HL-60 (cell line): ENCODE data around the gene DIO2.

Experiments used
- DNase-seq, 2 experiments: peaks; one replicate each; pipeline ENCODE4 v3.0.0-alpha.2; 2010 to 2020; ENCODE audit warnings: low read depth in 1 of 2, low spot score in 1 of 2
- H3K27ac ChIP-seq: fragments of 250-450 bp; sonication (Bioruptor Pico); replicated peaks from 2 replicates; pipeline ENCODE4 v1.5.1; 2020; ENCODE audit warnings: mild to moderate bottlenecking, moderate library complexity
- H3K27me3 ChIP-seq: fragments of 250-450 bp; sonication (Bioruptor Pico); 2 replicates; pipeline ENCODE4 v1.5.1; 2021; ENCODE audit warnings: mild to moderate bottlenecking, moderate library complexity; ENCODE audit not compliant: insufficient read depth, poor library complexity, severe bottlenecking
- H3K4me3 ChIP-seq: replicated peaks from 2 replicates; pipeline ENCODE4 v1.5.1; 2011; ENCODE audit warnings: mild to moderate bottlenecking, control low read depth, low read length; ENCODE audit not compliant: insufficient read depth
- GABPA ChIP-seq: IDR thresholded peaks from 2 replicates; pipeline ENCODE4 v1.6.1; 2012; ENCODE audit warnings: low read depth
- POLR2AphosphoS5 ChIP-seq: IDR thresholded peaks from 2 replicates; pipeline ENCODE4 v1.6.1; 2012; ENCODE audit warnings: low read depth
- SPI1 ChIP-seq: IDR thresholded peaks from 2 replicates; pipeline ENCODE4 v1.6.1; 2012; ENCODE audit warnings: low read depth, mild to moderate bottlenecking, borderline replicate concordance
- TF ChIP-seq, protein P1 (sequence below): IDR thresholded peaks from one replicate; pipeline ENCODE4 v1.5.1; 2011; ENCODE audit warnings: low read length, control low read depth, inconsistent platforms; ENCODE audit not compliant: insufficient read depth
- TF ChIP-seq, protein P2 (sequence below): IDR thresholded peaks from 2 replicates; pipeline ENCODE4 v1.6.1; 2012; ENCODE audit warnings: low read depth; ENCODE audit not compliant: insufficient replicate concordance

Gene DIO2

DNA sequence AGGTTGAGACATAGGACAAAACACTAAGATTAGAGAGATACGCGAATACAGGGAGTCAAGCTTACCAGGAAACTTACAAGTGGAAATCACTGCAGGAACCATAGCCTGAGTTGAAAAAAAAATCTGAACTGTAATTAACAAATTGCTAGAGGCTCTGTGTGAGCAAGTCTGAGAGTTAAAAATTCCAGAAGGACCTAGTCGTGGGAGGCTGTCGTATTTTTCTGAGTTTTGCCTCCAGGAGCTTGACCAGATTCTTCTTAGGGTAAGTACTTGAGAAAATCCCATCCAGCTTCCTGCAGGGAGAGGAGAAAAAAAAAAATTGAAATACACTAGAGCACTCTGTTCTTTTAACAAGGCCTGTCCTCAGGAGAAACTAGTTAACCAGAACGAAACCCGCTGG is 22.7 kb downstream of the DIO2 start:
- no peak overlapping the region for H3K27ac ChIP-seq
- TF ChIP-seq, protein P1, sequence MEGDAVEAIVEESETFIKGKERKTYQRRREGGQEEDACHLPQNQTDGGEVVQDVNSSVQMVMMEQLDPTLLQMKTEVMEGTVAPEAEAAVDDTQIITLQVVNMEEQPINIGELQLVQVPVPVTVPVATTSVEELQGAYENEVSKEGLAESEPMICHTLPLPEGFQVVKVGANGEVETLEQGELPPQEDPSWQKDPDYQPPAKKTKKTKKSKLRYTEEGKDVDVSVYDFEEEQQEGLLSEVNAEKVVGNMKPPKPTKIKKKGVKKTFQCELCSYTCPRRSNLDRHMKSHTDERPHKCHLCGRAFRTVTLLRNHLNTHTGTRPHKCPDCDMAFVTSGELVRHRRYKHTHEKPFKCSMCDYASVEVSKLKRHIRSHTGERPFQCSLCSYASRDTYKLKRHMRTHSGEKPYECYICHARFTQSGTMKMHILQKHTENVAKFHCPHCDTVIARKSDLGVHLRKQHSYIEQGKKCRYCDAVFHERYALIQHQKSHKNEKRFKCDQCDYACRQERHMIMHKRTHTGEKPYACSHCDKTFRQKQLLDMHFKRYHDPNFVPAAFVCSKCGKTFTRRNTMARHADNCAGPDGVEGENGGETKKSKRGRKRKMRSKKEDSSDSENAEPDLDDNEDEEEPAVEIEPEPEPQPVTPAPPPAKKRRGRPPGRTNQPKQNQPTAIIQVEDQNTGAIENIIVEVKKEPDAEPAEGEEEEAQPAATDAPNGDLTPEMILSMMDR: no peak
- TF ChIP-seq SPI1 (no peak), POLR2AphosphoS5 (no peak), GABPA (no peak)
- TF ChIP-seq, protein P2, sequence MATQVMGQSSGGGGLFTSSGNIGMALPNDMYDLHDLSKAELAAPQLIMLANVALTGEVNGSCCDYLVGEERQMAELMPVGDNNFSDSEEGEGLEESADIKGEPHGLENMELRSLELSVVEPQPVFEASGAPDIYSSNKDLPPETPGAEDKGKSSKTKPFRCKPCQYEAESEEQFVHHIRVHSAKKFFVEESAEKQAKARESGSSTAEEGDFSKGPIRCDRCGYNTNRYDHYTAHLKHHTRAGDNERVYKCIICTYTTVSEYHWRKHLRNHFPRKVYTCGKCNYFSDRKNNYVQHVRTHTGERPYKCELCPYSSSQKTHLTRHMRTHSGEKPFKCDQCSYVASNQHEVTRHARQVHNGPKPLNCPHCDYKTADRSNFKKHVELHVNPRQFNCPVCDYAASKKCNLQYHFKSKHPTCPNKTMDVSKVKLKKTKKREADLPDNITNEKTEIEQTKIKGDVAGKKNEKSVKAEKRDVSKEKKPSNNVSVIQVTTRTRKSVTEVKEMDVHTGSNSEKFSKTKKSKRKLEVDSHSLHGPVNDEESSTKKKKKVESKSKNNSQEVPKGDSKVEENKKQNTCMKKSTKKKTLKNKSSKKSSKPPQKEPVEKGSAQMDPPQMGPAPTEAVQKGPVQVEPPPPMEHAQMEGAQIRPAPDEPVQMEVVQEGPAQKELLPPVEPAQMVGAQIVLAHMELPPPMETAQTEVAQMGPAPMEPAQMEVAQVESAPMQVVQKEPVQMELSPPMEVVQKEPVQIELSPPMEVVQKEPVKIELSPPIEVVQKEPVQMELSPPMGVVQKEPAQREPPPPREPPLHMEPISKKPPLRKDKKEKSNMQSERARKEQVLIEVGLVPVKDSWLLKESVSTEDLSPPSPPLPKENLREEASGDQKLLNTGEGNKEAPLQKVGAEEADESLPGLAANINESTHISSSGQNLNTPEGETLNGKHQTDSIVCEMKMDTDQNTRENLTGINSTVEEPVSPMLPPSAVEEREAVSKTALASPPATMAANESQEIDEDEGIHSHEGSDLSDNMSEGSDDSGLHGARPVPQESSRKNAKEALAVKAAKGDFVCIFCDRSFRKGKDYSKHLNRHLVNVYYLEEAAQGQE: no peak
- H3K27me3 ChIP-seq: no peaks in the 10 kb centered on the region
- no peak overlapping the region for H3K4me3 ChIP-seq
- no peak for DNase-seq

DNA sequence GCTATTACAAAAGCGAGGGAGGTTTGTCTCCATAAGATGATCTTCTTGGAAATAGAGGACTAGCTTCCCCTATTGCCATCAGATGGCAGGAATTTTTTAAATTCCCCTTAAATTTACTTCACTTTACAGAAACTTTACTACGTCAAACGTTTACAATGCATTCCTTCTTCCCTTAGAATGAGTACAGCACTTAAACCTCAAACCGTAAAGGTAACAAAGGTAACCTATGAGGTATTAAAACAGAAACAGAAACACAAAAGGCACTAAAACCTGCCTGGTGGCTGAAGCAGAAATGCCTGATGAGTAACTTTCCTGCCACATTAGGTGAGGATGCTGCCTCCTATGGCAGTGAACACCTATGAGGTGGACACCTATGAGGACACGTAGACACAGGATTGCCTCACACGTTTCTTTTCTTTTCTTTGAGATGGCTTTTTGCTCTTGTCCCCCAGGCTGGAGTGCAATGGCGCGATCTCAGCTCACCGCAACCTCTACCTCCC is 25.0 kb downstream of the DIO2 start:
- TF ChIP-seq POLR2AphosphoS5 (no peak), GABPA (no peak), SPI1 (no peak)
- TF ChIP-seq, protein P1: no peak
- TF ChIP-seq, protein P2: no peak
- Histone ChIP-seq H3K4me3 (no peak overlapping the region), H3K27ac (no peak overlapping the region), H3K27me3 (no peaks in the 10 kb centered on the region)
- DNase-seq: no peak

DNA sequence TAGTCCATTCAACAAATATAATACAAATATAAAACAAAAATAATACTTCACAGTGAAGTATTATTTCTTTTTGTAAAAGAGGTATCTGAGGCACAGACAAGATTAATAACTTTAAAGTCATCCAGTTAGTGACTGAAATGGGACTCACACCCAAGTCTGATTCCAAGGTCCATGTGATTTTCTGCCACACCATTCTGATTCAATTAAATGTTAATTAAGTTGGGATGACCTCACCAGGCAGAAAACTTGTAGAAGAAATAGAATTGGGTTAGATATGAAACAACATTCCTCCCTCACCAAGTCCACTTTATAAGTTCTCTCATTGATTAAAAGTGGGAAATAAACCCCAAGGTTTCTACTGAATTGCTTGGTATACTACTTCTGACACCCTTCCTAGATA is 34.4 kb downstream of the DIO2 start:
- H3K4me3 ChIP-seq: no peak overlapping the region
- no peak for TF ChIP-seq POLR2AphosphoS5
- TF ChIP-seq, protein P2: no peak
- TF ChIP-seq SPI1: no peak
- TF ChIP-seq, protein P1: no peak
- TF ChIP-seq GABPA: no peak
- DNase-seq: no peak
- no peaks in the 10 kb centered on the region for H3K27me3 ChIP-seq
- no peak overlapping the region for H3K27ac ChIP-seq
